ENCODE measurements around the gene VPS37C.
"Not testable (repeated sequence)": the region's sequence is repeated elsewhere in the genome, so short reads cannot be mapped to it uniquely, and the experiment has no call there.

The VPS37C gene

GRCh38 chr11:61116426-61117167 is 44.6 kb downstream of the VPS37C start:
- DNase-seq (ENCODE audit: low read depth): no peak

- no peak for DNase-seq (ENCODE audit: low read depth)
Measured at GRCh38 chr11:61115498-61116224, 45.6 kb downstream of the VPS37C start.

GRCh38 chr11:61114913-61115312 is 46.3 kb downstream of the VPS37C start:
- no peak for DNase-seq (ENCODE audit: low read depth)

GRCh38 chr11:61113201-61113600 is 48.0 kb downstream of the VPS37C start:
- DNase-seq (ENCODE audit: low read depth): no peak

GRCh38 chr11:61112575-61112974 is 48.7 kb downstream of the VPS37C start:
- DNase-seq (ENCODE audit: low read depth): no peak

- DNase-seq (ENCODE audit: low read depth): no peak
Measured at GRCh38 chr11:61111786-61112517, 49.3 kb downstream of the VPS37C start.

GRCh38 chr11:61111050-61111435 is 50.2 kb downstream of the VPS37C start:
- no peak for DNase-seq (ENCODE audit: low read depth)

DNA sequence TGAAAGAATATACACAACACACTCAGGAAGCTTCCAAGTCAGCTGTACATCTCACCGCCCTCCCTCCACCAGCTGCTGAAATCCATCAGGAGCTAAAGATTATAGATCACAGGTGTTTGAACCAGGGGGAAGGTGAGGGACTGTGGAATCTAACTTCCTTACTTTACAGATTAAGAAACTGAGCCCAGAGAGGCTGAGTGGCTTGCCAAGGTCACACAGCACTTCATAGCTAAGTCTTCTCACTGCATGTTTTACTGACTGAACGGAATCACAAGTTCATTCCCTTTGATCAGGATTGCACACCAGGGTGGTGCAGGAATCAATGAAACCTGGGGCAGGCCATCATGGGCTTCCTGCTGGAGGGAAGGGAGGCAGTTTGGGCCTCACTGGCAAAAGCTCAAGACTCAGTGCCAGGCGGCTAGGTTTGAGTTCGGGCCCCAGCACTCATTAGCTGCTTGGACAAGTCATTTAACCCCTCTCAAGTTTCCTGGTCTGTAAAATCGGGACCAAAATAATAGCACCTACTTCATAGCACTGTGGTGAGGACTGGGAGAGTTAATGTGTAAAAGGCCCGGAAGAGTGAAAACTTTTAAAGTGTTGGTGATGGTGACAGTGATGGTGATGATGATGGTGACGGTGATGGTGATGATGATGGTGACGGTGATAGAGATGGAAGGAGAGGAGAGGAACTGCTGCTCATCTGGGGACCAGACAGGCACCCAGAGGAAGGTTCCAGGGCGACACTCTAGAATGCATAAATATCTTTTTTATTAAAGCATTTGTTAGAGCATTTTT is 50.8 kb downstream of the VPS37C start:
- no peak for DNase-seq (ENCODE audit: low read depth)

GRCh38 chr11:61109671-61110070 is 51.6 kb downstream of the VPS37C start:
- DNase-seq (ENCODE audit: low read depth): no peak

DNA sequence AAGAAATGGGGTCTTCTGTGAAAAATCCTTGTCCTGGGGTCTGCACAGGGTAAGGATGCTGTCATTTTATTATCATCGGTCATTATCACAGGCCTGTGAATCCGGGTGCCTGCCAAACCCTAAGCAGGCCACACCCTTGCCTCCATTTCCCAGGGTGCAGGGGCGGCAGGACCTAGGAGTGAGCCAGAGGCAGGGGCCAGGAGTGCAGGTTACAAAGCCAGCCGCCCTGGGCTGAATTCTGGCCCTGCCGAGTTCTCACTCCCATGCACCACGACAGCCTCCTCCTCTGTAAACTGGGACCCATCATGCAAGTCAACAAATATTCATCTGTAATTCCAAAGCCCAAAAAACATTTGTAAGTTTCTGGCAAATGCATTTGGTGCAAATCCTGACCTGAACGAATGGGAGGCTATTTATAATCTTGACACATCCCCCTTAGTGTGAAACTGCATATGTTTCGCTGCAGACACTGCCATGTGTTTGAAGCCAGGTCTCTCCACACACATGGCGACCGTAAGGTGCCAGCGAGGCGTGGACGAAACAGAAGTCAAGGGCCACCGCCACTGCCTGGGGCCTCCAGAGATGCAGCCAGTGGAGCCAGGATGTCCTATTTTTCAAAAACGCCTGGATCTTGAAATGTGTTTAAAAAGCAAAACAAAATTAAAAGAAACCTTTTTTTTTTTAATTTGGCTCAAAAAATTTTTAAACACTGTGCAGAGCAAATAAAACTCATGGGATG is 52.2 kb downstream of the VPS37C start:
- no peak for DNase-seq (ENCODE audit: low read depth)

GRCh38 chr11:61107888-61108287 is 53.3 kb downstream of the VPS37C start:
- DNase-seq (ENCODE audit: low read depth): no peak

DNA sequence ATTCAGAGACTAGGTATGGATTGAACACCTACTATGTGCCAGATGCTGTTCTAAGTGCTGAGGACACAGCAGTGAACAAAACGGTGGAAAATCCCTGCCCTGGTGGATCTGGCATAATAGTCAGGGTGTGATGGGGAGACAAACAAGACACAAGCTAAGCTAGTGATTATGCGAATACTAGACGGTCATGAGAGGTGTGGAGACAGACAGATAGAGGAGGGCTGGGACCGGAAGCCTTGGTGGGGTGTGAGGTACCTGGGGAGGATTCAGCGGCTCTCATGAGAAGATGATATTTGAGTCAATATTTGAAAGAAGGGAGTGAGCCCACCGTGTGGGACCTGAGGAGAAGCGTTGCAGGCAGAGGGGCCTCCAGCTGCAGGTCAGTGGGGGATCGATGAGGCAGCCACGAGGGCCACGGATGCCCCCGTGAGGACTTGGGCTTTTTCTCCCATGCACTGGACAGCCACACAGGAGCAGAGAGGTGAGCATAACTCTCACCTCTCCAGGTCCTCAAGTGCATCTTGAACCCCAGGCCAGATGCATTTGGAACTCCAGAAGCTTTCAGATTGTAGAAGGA is 54.2 kb downstream of the VPS37C start:
- DNase-seq (ENCODE audit: low read depth): no peak

GRCh38 chr11:61106296-61106695 is 54.9 kb downstream of the VPS37C start:
- DNase-seq (ENCODE audit: low read depth): no peak

DNA sequence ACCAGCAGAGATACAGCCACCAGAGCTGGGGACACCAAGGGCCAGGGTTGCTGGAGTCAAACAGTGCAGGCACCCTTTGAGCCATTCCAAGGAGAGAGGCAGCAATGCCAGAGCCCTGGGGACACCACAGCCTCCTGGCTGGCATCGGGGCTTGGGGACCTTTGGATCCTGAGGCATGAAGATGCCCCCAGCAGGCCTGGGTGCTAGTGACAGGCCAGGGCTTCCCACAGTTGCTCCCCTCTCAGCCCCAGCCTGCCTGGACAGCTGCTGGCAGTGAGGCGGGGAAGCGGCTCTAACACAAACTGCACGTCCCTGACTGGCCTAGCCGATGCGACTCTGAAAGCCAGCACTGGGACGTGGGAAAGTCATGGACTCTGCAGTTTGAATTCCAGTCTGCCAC is 56.3 kb downstream of the VPS37C start:
- no peak for DNase-seq (ENCODE audit: low read depth)

GRCh38 chr11:61103851-61104423 is 57.3 kb downstream of the VPS37C start:
- no peak for DNase-seq (ENCODE audit: low read depth)

DNA sequence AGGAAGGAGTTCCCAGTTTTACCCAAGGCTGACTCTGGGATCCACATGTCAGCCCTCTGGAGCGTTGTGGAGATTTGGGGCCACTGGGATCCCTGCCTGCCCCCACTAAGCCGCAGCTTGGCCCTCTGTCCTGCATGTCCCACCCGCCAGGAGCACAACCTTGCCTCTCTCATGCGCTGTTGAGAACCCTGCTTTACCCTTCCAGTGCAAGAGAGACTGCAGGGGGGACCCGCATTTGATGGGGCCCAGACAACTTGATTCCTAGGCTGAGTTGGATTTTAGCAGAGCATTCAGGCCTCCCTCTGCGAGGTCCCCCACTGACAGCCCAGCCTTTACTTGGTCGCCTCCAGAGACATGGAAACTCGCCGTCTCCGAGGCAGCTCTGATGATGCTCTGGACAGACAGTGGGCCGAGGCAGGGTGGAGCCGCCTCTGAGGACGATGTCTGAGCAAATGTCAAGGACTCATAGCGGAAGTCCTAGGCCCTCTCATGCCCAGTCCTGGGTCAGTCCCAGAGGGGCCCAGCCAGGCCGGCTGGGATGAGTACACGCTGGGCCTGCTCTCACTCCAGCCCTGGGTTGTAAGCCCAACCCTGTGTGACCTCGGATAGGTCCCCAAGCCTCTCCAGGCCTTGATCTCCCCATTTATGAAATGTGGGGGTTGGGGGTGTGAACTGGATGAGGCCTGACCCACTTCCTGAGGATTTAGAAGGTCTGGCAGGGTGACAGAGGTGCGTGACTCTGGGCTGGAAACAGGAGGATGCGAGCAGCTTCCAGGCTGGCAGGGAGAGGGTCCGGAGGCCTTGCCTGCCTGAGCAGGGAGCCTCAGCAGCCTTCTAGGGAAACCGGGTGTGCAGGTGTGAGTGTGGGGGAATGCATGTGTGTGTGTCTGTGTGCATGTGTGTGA is 58.3 kb downstream of the VPS37C start:
- DNase-seq (ENCODE audit: low read depth): no peak

- no peak for DNase-seq (ENCODE audit: low read depth)
Measured at GRCh38 chr11:61098778-61099177, 62.4 kb downstream of the VPS37C start.

- DNase-seq (ENCODE audit: low read depth): not testable (repeated sequence)
Measured at GRCh38 chr11:61098261-61098660, 63.0 kb downstream of the VPS37C start.

- no peak for DNase-seq (ENCODE audit: low read depth)
Measured at GRCh38 chr11:61095021-61095420, 66.2 kb downstream of the VPS37C start.

GRCh38 chr11:61094167-61094566 is 67.1 kb downstream of the VPS37C start:
- DNase-seq (ENCODE audit: low read depth): not testable (repeated sequence)

Data from fibroblast of the conjunctiva (primary cell).